GM21528 (cell line): ENCODE data around the gene AEBP2.
A peak's percentile ranks its signal among the peaks of the same experiment; 100 is the strongest.
"Not testable (repeated sequence)": the region's sequence is repeated elsewhere in the genome, so short reads cannot be mapped to it uniquely, and the experiment has no call there.

Experiments used
- ATAC-seq: cut with Tn5 transposase; IDR thresholded peaks from one replicate; pipeline ENCODE4 v1.9.1; 2021; ENCODE audit warnings: mild to moderate bottlenecking, moderate library complexity; ENCODE audit not compliant: unreplicated experiment, low FRiP score

Gene AEBP2, protein sequence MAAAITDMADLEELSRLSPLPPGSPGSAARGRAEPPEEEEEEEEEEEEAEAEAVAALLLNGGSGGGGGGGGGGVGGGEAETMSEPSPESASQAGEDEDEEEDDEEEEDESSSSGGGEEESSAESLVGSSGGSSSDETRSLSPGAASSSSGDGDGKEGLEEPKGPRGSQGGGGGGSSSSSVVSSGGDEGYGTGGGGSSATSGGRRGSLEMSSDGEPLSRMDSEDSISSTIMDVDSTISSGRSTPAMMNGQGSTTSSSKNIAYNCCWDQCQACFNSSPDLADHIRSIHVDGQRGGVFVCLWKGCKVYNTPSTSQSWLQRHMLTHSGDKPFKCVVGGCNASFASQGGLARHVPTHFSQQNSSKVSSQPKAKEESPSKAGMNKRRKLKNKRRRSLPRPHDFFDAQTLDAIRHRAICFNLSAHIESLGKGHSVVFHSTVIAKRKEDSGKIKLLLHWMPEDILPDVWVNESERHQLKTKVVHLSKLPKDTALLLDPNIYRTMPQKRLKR

DNA sequence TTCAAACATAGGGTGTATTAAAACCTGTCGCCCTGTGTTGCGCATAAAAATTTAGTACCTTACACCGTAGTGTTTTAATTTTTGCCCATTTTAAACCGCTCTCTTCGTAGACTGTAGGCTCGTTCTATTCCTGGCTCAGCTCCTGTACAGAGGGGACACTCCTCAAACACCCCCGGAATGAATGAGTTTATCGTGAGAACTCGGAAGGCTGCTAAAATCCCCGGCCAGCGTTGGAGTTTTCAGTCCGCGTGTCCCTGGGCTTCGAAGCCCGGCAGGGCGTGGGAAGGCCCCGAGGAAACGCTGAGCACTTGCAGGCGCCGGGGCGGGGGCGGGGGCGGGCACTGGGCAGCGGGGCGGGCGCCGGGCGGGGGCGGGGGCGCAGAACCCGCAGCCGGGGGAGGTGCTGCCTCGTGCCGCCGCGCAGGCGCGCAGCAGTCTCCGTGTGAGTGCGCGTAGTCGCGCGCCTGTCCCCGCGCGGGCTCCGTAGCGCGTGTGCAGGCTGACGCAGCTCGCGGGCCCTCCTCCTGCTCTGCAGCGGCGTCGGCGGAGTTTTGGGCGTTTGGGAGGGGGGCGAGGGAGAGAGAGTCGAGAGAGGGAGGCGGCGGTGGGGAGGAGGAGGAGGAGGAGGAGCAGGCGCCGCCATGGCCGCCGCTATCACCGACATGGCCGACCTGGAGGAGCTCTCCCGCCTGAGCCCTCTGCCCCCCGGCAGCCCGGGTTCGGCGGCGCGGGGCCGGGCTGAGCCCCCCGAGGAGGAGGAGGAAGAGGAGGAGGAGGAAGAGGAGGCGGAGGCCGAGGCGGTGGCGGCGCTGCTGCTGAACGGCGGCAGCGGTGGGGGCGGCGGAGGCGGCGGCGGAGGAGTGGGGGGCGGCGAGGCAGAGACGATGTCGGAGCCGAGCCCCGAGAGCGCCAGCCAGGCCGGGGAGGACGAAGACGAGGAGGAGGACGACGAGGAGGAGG is at the start of gene AEBP2:
TSS of gene AEBP2 (plus strand) at position 434 of the 960 bp plus-strand sequence. CDS start at position 642, 208 bp downstream.
- peak; percentile 81 for ATAC-seq

DNA sequence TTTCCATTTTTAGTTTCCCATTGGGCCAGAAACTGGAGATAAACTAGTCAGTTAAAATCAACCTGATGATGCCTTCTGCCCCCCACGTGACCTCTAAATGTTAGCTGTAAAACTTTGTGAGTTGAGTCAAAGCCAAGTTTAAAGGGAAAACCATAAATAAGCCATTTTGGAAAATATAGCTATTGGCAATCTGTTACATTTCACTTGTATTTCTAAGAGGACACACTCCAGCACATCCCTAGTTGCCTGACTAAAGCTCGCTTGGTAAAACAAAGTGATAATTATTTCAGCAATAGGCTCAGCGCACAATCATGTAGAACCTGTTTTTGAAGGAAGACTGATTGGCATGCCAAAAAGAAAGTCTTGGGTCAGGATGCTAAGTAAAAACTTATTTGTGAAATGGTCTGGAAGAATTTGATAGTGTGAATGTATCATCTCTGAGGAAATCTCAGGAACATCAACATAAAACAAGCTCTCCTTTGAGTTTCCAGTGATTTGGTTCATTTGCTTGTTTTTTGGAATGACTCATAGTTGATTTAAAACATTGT is 49.2 kb upstream of the AEBP2 start:
- no peak for ATAC-seq

DNA sequence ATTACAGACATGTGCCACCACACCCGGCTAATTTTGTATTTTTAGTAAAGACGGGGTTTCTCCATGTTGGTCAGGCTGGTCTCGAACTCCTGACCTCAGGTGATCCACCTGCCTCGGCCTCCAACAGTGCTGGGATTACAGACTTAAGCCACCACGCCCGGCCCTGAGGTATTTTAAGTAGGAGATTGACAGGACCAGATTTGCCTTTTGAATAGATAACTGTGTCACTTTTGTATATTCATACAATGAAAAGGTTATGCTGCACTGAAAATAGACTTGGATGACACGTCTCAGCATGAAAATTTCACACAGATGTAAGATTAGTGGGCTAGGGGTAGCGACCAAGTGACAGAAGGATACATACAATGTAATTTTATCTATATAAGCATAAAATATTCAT is 46.6 kb upstream of the AEBP2 start:
- not testable (repeated sequence) for ATAC-seq

- ATAC-seq: no peak
These were observed 44.9 kb upstream of the AEBP2 start for GRCh38 chr12:19394385-19394784.

DNA sequence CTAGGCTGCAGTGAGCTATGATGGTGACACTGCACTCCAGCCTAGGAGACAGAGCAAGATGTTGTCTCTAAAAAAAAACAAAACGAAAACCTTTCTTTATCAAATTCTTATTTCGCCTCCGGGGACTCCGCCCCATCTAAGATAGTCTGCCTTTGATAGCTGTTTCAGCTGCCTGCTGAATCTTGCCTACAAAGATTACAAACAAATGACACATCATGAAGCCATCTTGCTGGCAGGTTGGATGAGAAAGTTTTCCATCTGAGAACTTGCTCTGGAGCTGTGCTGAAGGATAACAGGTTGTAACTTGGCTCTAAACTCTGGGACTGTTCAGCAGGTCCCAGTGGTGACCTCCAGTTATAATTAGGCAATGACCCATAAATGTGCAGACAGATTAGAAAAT is 41.8 kb upstream of the AEBP2 start:
- no peak for ATAC-seq

DNA sequence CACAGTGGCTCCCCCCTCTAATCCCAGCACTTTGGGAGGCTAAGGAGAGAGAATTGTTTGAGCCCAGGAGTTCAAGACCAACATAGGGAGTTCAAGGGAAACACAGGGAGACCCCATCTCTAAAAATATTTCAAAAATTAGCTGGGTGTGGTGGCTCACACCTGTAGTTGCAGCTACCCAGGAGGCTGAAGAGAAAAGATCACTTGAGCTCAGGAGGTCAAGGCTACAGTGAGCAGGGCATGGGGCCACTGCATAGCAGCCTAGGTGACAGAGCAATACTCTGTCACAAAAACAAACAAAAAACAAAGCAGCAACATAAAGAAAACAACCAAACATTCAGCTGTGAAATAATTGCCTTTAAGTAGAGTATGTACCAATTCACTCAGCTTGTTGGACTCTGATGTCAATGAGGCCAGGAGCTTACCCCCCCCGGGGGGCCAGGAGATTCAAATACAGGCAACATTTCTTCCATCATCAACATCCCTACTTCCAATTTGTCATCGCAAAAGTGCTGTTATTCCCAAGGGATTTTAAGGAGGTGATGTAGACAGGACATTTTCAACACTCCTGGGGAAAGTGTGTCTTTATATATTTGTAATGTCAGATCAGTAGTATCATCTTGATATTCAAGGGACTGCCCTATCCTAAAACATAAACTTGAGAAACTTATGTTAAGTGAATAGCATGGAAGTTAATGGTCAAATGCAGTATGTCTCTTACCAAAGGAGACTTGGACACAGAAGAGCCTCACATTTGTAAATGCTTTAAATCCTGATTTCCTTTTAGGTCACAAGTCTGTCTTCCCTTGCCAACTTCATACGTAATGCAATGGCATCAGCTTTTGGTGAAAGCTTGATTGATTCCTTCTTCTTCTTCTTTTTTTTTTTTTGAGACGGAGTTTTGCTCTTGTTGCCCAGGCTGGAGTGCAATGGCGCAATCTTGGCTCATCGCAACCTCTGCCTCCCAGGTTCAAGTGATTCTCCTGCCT is 40.6 kb upstream of the AEBP2 start:
- no peak for ATAC-seq

DNA sequence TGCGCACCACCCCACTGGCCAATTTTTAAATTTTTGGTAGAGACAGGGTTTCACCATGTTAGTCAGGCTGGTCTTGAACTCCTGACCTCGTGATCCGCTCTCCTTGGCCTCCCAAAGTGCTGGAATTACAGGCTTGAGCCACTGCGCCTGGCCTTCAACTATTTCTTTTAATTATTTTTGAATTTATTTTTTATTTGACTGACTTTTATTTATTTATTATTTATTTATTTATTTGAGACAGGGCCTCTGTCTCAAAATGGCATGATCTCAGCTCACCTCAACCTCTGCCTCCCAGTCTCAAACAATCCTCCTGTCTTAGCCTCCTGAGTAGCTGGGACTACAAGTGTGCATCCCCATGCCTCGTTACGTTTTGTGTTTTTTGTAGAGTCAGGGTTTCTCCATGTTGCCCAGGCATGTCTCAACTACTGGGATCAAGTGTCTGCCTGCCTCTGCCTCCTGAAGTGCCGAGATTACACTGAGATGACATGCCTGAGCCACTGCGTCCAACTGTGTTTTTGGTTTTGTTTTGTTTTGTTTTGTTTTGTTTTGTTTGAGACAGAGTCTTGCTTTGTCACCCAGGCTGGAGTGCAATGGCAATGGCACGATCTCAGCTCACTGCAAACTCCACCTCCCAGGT is 38.5 kb upstream of the AEBP2 start:
- ATAC-seq: not testable (repeated sequence)

- no peak for ATAC-seq
These were observed 37.1 kb upstream of the AEBP2 start for GRCh38 chr12:19402211-19402610.

- no peak for ATAC-seq
These were observed 36.4 kb upstream of the AEBP2 start for GRCh38 chr12:19402743-19403431.

DNA sequence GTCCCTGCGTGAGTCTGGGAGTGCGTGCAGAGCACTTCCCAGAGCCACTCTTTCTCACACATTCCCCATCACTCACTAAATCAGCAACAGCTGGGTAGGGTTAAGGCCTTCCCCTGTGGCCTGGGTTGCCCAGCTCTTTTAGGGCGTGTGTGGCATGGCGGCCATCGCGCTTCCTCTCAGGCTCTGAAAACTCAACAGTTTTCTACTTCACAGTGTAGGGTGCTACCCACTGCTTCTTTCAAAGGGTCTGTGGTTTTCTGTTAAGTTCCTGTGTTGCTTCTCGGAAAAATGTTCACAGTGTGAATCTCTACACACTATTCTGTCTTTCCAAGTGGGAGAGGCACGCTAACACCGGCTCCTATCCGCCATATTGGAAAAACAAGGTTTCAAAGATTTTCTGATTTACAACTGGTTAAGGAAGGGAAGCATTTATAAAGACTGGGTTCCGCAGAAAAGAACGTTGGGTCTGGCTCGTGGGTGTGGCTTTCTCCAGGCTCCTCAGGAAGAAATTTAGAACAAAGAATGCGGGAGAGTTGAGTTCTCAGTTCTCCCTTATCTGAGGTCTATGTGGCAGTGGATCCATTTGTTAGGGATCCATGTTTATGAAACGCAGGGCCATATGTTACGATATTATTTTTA is 34.9 kb upstream of the AEBP2 start:
- no peak for ATAC-seq

- ATAC-seq: no peak
These were observed 29.9 kb upstream of the AEBP2 start for GRCh38 chr12:19409376-19409775.

DNA sequence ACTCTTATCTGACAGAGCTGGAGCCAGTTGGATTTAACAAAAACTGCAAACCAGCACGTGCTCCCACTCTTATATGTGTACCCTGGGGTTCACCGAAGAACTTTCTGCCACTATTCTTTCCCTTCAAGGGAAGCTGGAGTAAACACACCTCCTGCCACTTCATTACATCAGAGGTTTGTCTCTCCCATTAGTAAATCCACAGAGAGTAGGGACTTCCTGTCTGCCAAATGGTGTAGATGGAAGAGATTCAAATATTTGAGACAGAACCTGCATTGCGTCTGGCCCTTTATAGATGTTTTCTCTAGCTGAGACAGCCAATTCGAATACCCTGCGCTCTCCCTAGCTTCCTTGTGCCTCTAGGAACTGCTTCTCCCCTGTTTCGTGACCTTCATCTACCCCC is 29.1 kb upstream of the AEBP2 start:
- ATAC-seq: no peak

DNA sequence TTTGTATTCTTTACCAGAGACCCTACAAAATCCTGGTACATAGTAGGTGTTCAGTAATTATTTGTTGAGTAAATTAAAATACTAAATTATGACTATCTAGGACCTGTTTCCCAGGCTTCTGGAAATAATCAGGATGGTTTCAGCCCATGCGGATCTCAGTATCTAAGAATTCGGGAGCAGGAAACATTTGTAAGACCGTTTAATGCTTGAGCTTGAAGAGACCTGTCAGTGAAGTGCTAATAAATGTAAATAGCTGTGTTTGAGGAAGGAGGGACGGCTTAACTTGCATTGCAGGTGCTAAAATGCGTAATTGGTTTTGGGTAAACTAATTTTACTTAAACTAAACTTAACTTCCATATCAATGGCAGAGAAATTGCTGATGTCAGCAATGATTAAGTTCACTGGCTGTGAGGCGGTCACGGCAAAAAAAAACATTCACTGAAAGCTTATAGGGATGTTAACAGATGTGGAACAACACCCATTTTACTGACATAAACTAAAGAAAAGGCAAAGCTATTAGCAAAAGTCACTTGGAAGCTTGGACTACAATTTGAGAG is 28.6 kb upstream of the AEBP2 start:
- ATAC-seq: no peak

- no peak for ATAC-seq
These were observed 27.8 kb upstream of the AEBP2 start for GRCh38 chr12:19411234-19412204.

DNA sequence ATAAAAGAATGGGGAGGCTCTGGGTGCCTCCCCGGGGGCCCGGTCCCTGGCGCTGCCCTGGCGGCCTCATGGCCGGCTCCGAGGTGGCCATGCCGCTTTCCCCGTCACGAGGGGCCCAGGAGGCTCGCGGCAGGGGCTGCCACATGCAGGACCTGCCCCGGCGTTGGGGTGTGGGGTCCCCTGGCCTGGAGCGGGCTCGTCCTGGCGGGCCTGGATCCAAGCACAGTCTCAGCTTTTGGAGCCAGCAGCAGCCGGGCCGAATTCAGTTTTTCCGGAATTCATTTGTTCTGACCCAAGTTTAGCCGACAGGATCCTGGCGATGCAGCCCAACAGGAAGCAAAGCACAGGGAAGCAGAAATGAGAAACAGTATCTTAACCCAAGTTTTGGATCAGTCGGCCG is 26.4 kb upstream of the AEBP2 start:
- ATAC-seq: no peak

GRCh38 chr12:19413582-19413981 is 25.7 kb upstream of the AEBP2 start:
- not testable (repeated sequence) for ATAC-seq

DNA sequence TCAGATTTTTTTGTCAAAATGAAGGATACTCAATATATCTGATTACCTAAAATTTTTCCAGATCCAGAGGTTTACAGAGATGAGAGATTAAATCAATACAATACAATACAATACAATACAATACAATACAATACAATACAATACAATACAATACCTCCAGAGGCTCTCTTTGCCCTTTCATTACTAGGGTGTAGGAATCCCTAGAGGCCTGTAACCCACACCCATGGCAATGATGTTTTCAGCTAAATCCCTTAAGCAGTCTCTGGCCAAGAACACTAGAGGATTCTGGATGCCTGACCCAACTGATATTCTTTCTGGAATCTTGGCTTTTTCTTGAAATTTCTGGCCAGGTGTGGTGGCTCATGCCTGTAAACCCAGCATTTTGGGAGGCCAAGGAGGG is 23.7 kb upstream of the AEBP2 start:
- no peak for ATAC-seq
